Psoas muscle (tissue), 8 donors: ENCODE measurements around the gene TP53BP1. TPM values are rescaled to one million over a fixed set of nuclear protein-coding genes. Genes with fewer than 3 reads are reported as not detected.
A peak's percentile ranks its signal among the peaks of the same experiment; 100 is the strongest.

Experiments
- ATAC-seq, 4 donors: fragments of 200-7000 bp; cut with Tn5 transposase; one replicate each; pipeline ENCODE4 v1.9.1; 2020; ENCODE audit warnings: moderate library complexity in 3 of 4, mild to moderate bottlenecking in 2 of 4
- DNase-seq, 2 donors: peaks; one replicate each; pipeline ENCODE4 v3.0.0-alpha.2; 2020
- H3K27ac ChIP-seq: fragments of 200-600 bp; one replicate; pipeline ENCODE4 v1.8.0; 2022
- H3K27me3 ChIP-seq, 3 donors: fragments of 200-600 bp in 1 of 3; one replicate each; pipeline versions ENCODE4 v1.6.1 to v1.8.0; 2013 to 2022; ENCODE audit warnings: low read length in 2 of 3, mild to moderate bottlenecking in 2 of 3, moderate library complexity in 1 of 3; ENCODE audit not compliant: insufficient read depth in 3 of 3
- H3K36me3 ChIP-seq, 2 donors: fragments of 200-600 bp in 1 of 2; one replicate each; pipeline versions ENCODE4 v1.6.1 to v1.8.0; 2013 to 2022; ENCODE audit warnings: low read depth in 1 of 2, mild to moderate bottlenecking in 1 of 2, moderate library complexity in 1 of 2; ENCODE audit not compliant: insufficient read depth in 1 of 2
- H3K4me1 ChIP-seq: fragments of 200-600 bp; one replicate; pipeline ENCODE4 v1.8.0; 2022
- H3K4me3 ChIP-seq: fragments of 200-600 bp; one replicate; pipeline ENCODE4 v1.8.0; 2022; ENCODE audit warnings: mild to moderate bottlenecking
- H3K9me3 ChIP-seq: fragments of 200-600 bp; one replicate; pipeline ENCODE4 v1.8.0; 2022
- WGBS, 3 donors: extraction: QIAGEN DNeasy Blood & Tissue Kit; methylation state at CpG; one replicate each; pipeline versions ENCODE4 v1.1.6 to v1.1.7; 2013; 5-methylcytosine and 5-hydroxymethylcytosine counted together
- intact Hi-C, 2 donors: fragments of 100-400 bp; cut with DNase I; formaldehyde crosslinking; loops; one replicate each; pipeline versions ENCODE4 v1.11.0 to v1.14.2; 2022
- polyA plus RNA-seq, 3 donors: library from polyadenylated mRNA; stranded (reverse); fragments of 200-250 nt; gene quantifications; one replicate each; pipeline ENCODE4 v1.2.3, GENCODE V29; 2013
- total RNA-seq, 4 donors: library from RNA; stranded (reverse); fragmentation: NEBNext Ultra II Directional in 2 of 4; extraction: Animal tissue kit (Norgen Biotek cat#: 25700) in 2 of 4; gene quantifications; one replicate each; pipeline versions ENCODE4 v1.2.1 to v1.2.4, GENCODE V29; 2021 to 2023
- TF ChIP-seq, protein P1 (sequence below): fragments of 200-600 bp; IDR thresholded peaks from one replicate; pipeline ENCODE4 v1.8.0; 2022; ENCODE audit warnings: antibody characterized with exemption
- donor health status: healthy with polysubstance abuse.
- donor health status: DM: no; HTN: no; CAD: no; lungs with moderate emphysema.
- donor health status: Bipolar disorder and iron deficiency.
- donor health status: healthy.
- donor health status: DM: yes; HTN: yes; CAD: no.
- donor health status: DM: no; HTN: no; CAD: no.
- donor health status: DM: no; HTN: no; CAD: no.
- donor health status: DM: yes; HTN: yes; CAD: no.

The TP53BP1 gene
- total and polyA plus RNA-seq, 7 donors: 7.4 to 31.3 (median 13.9) TPM

DNA sequence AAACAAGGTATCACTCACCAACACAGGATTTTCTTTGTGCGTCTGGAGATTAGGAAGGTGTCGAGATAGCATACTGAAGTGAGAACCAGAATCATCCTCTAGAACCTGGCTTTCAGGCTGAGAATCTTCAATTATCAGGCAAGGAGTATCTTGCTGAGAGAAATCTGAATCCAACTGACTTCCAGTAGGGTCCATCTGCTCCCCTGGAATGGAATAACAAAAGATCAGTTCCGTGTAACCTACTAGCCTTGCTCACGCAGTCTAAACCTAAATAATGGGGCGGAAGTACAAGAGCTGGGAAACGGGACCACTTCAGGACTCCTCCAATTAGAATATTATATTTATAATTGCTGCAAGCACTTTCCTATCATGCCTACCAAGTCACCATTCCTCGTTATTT lies 690 bp downstream of the TP53BP1 start:
- ATAC-seq (no peak), DNase-seq (no peak)
- TF ChIP-seq, protein P1, sequence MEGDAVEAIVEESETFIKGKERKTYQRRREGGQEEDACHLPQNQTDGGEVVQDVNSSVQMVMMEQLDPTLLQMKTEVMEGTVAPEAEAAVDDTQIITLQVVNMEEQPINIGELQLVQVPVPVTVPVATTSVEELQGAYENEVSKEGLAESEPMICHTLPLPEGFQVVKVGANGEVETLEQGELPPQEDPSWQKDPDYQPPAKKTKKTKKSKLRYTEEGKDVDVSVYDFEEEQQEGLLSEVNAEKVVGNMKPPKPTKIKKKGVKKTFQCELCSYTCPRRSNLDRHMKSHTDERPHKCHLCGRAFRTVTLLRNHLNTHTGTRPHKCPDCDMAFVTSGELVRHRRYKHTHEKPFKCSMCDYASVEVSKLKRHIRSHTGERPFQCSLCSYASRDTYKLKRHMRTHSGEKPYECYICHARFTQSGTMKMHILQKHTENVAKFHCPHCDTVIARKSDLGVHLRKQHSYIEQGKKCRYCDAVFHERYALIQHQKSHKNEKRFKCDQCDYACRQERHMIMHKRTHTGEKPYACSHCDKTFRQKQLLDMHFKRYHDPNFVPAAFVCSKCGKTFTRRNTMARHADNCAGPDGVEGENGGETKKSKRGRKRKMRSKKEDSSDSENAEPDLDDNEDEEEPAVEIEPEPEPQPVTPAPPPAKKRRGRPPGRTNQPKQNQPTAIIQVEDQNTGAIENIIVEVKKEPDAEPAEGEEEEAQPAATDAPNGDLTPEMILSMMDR: no peak
- Histone ChIP-seq H3K27ac (peak overlapping the region; percentile 81), H3K27me3 (no peaks in the 10 kb centered on the region), H3K9me3 (no peaks in the 10 kb centered on the region), H3K4me1 (no peaks in the 10 kb centered on the region), H3K36me3 (peaks cover 0 to 47% of the 10 kb centered on the region in 2 donors), H3K4me3 (peak overlapping the region; percentile 82)
- WGBS, 3 donors: 6 to 8% (median 7%) methylated on average over 7 of the region's 7 CpGs
- intact Hi-C loops: no loop called here

DNA sequence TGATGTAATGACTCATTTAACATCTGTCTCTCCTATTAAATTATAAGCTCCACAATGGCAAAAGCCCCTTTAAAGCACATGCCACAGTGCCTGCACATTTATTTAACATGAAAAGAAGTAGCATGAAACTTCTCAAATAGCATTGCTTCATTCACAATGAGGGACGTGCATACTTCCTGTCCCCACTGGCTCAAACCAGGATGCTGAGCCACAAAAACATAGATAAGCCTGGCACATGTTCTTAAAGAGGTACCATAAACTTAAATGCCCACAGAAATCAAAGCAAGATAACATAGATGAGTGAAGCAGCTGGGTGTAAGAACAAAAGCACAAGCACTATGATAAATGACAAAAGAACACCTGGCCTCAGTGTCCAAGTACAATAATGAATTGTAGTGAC lies 3.8 kb downstream of the TP53BP1 start:
- H3K27ac ChIP-seq: no peak overlapping the region
- no peak overlapping the region for H3K4me3 ChIP-seq
- no peaks in the 10 kb centered on the region for H3K27me3 ChIP-seq
- peaks cover 0 to 72% of the 10 kb centered on the region in 2 donors for H3K36me3 ChIP-seq
- no peak for ATAC-seq
- no peaks in the 10 kb centered on the region for H3K4me1 ChIP-seq
- 29 to 38% (median 38%) methylated on average over 1 of the region's 1 CpG for WGBS, 3 donors
- no peak for DNase-seq
- TF ChIP-seq, protein P1: no peak
- H3K9me3 ChIP-seq: no peaks in the 10 kb centered on the region
- intact Hi-C loops: no loop called here

DNA sequence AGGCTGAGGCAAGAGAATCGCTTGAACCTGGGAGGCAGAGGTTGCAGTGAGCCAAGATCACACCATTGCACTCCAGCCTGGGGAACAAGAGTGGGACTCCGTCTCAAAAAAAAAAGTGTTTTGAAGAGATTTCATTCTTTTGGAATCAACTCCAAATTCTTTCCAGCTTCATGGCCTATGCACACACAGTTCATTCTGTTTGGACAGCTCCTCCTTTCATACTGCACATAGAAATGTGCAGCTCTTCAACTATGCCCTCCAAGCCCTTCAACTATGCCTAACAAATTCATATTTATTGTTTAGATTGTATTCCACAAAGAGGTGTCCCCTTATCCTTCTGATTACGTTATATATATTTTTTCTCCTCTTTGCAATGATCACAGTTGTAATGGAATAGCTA lies 4.2 kb downstream of the TP53BP1 start:
- ATAC-seq (no peak), DNase-seq (no peak)
- no peak overlapping the region for H3K27ac ChIP-seq
- no peaks in the 10 kb centered on the region for H3K27me3 ChIP-seq
- 89 to 93% (median 90%) methylated on average over 3 of the region's 3 CpGs for WGBS, 3 donors
- intact Hi-C loops: no loop called here
- no peaks in the 10 kb centered on the region for H3K9me3 ChIP-seq
- H3K4me1 ChIP-seq: no peaks in the 10 kb centered on the region
- peaks cover 0 to 72% of the 10 kb centered on the region in 2 donors for H3K36me3 ChIP-seq
- no peak overlapping the region for H3K4me3 ChIP-seq
- TF ChIP-seq, protein P1: no peak

DNA sequence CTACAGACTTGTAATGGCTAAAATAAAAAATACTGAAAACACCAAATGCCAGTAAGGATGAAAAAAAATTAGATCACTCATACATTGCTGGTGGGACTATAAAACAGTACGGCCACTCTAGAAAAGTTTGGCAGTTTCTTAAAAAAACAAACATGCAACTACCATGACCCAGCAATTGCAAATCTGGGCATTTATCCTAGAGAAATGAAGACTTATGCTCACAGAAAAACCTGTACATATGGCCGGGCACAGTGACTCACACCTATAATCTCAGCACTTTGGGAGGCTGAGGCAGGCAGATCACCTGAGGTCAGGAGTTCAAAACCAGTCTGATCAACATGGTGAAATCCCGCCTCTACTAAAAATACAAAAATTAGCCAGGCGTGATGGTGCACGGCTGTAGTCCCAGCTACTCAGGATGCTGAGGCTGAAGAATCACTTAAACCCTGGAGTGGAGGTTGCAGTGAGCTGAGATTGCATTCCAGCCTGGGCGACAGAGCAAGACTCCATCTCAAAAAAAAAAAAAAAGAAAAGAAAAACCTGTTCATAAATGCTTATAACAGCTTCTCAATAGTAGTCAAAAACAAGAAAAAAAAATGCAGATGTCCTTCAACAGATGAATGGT lies 5.6 kb downstream of the TP53BP1 start:
- no peak overlapping the region for H3K27ac ChIP-seq
- no peaks in the 10 kb centered on the region for H3K27me3 ChIP-seq
- no peak for DNase-seq
- ATAC-seq: no peak
- WGBS, 3 donors: 94 to 98% (median 94%) methylated on average over 6 of the region's 6 CpGs
- H3K36me3 ChIP-seq: peaks cover 0 to 78% of the 10 kb centered on the region in 2 donors
- TF ChIP-seq, protein P1: no peak
- H3K4me3 ChIP-seq: no peak overlapping the region
- H3K4me1 ChIP-seq: no peaks in the 10 kb centered on the region
- no peaks in the 10 kb centered on the region for H3K9me3 ChIP-seq
- intact Hi-C loops: no loop called here

DNA sequence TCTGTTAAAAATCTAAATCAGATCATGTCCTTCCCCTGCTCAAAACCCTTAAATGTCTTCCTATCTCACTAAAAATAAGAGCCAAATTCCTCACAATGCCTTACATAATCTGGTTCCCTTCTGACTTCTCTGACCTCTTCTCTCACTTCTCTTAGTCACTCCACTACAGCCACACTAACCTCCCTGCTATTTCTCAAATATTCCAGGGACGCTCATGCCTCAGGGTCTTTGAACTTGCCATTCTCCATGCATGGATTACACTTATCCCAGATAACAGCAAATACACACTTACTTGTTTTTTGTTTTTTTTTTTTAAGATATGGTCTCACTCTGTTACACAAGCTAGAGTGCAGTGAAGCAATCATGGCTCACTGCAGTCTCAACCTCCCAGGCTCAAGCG lies 8.5 kb downstream of the TP53BP1 start:
- Histone ChIP-seq H3K4me1 (no peaks in the 10 kb centered on the region), H3K4me3 (no peak overlapping the region), H3K27me3 (no peaks in the 10 kb centered on the region), H3K9me3 (no peaks in the 10 kb centered on the region), H3K36me3 (peaks cover 0 to 70% of the 10 kb centered on the region in 2 donors), H3K27ac (no peak overlapping the region)
- DNase-seq (no peak), ATAC-seq (no peak)
- TF ChIP-seq, protein P1: no peak
- intact Hi-C loops: no loop called here
- 95 to 99% (median 96%) methylated on average over 2 of the region's 2 CpGs for WGBS, 3 donors
